BJ (cell line): Measurements from ENCODE around the gene ACRV1. TPM values are rescaled to one million over a fixed set of nuclear protein-coding genes. Genes with fewer than 3 reads are reported as not detected.
A peak's percentile ranks its signal among the peaks of the same experiment; 100 is the strongest.

Experiments
- CTCF ChIA-PET: fragments of 350-600 bp; formaldehyde crosslinking; extraction: SDS; loops from one replicate; lab custom pipeline; 2021; ENCODE audit warnings: antibody characterized with exemption, inconsistent platforms; lab: Yijun Ruan, JAX
- POLR2A ChIA-PET: fragments of 300-600 bp; sonication (Branson Sonifier 250); formaldehyde crosslinking; extraction: SDS; loops from one replicate; lab custom pipeline; 2021; ENCODE audit warnings: antibody characterized with exemption; lab: Charles Lee
- DNase-seq: peaks from one replicate; pipeline ENCODE4 v3.0.0-alpha.2; 2011; ENCODE audit warnings: low read depth
- H3K27me3 ChIP-seq: 2 replicates; pipeline ENCODE4 v1.6.0; 2011; ENCODE audit warnings: low read length; ENCODE audit not compliant: control insufficient read depth, insufficient read depth
- H3K36me3 ChIP-seq: 2 replicates; pipeline ENCODE4 v1.5.1; 2011; ENCODE audit warnings: low read length; ENCODE audit not compliant: control insufficient read depth, insufficient read depth
- H3K4me3 ChIP-seq: 2 replicates; pipeline ENCODE4 v1.5.1; 2011; ENCODE audit warnings: low read depth, mild to moderate bottlenecking, control low read depth, low read length
- polyA plus RNA-seq: library from polyadenylated mRNA; depleted of rRNA; stranded (reverse); fragments of >200 nt; gene quantifications from 2 replicates; pipeline ENCODE4 v1.2.3, GENCODE V29; 2011; rRNA removed
- small RNA-seq: library from RNA; depleted of rRNA; stranded (forward); fragments of <200 nt; gene quantifications from one replicate; pipeline ENCODE3, GENCODE V24; 2012; ENCODE audit warnings: low replicate concordance, low read depth; ENCODE audit not compliant: insufficient read length
- TF ChIP-seq, protein P1 (sequence below): IDR thresholded peaks from 2 replicates; pipeline ENCODE4 v1.5.1; 2011; ENCODE audit warnings: low read depth, mild to moderate bottlenecking, control low read depth, inconsistent platforms, low read length, moderate library complexity; ENCODE audit not compliant: insufficient read depth

ACRV1 gene
- polyA plus RNA-seq, 1 experiment, result 0.22 TPM

DNA sequence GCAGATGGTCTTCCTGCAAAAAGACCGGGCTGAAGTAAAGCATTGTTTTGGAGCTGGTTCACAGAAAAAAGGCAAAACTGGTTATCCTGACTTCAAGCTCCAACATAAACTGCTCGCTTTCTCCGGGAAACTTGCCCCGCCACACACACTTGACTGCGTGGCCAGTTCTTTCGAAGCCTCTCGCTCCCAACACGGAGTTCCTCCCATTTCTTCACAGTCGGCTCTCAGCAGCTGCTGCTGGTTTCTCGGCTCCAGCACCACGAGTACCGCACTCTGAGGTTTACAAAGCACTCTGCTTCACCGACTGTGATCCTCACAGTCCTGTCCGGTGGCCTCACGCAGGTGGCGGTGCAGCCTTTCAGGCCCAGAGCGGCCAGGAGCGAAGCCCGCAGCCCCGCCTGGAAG is 55.4 kb downstream of the ACRV1 start:
- ChIA-PET CTCF (interaction anchor here (0.6 to 1.1 kb wide), 3 partner anchors 17 to 254 kb away, joined by 4 read pairs; no protein-coding TSS in a partner anchor), POLR2A (interaction anchor here (0.7 kb wide), 1 partner anchor 489 kb away, joined by 4 read pairs; no protein-coding TSS in a partner anchor)
- DNase-seq, result no peak
- TF ChIP-seq, protein P1, sequence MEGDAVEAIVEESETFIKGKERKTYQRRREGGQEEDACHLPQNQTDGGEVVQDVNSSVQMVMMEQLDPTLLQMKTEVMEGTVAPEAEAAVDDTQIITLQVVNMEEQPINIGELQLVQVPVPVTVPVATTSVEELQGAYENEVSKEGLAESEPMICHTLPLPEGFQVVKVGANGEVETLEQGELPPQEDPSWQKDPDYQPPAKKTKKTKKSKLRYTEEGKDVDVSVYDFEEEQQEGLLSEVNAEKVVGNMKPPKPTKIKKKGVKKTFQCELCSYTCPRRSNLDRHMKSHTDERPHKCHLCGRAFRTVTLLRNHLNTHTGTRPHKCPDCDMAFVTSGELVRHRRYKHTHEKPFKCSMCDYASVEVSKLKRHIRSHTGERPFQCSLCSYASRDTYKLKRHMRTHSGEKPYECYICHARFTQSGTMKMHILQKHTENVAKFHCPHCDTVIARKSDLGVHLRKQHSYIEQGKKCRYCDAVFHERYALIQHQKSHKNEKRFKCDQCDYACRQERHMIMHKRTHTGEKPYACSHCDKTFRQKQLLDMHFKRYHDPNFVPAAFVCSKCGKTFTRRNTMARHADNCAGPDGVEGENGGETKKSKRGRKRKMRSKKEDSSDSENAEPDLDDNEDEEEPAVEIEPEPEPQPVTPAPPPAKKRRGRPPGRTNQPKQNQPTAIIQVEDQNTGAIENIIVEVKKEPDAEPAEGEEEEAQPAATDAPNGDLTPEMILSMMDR, result no peak
- Histone ChIP-seq H3K36me3 (peaks cover 2% of the 10 kb centered on the region), H3K4me3 (peak overlapping the region; percentile 80), H3K27me3 (no peaks in the 10 kb centered on the region)

DNA sequence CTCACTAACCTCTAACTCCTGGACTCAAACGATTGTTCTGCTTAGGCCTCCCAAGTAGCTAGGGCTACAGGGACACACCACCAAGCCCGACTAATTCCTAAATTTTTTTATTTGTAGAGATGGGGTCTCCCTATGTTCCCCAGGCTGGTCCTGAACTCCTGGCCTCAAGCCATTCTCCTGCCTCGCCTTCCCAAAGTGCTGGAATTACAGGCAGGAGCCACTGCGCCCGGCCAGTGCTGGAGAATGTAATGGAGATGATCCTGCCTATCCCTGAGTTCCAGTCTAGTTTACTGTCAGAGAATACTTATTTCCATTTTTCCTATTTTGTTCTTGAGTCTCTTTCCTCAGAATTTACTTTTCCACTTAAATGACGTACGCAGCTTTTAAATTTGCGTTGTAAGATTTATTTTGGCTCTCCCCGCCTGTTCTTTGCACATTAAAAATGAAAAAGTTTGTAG is 55.9 kb downstream of the ACRV1 start, which contains the start of gene CHEK1:
Gene CHEK1, plus strand, starts transcription at position 408 of the 458 bp plus-strand sequence. CDS start 1,606 bp downstream, outside the sequence.
- ChIA-PET CTCF (interaction anchor here (0.6 to 0.8 kb wide), 2 partner anchors 17 to 254 kb away, joined by 4 read pairs; no protein-coding TSS in a partner anchor), POLR2A (interaction anchor here (0.7 kb wide), 1 partner anchor 489 kb away, joined by 4 read pairs; no protein-coding TSS in a partner anchor)
- Histone ChIP-seq H3K27me3 (no peaks in the 10 kb centered on the region), H3K36me3 (peaks cover 3% of the 10 kb centered on the region), H3K4me3 (peak within 1 kb of the TSS; percentile 80)
- DNase-seq, result no peak
- TF ChIP-seq, protein P1, result no peak

DNA sequence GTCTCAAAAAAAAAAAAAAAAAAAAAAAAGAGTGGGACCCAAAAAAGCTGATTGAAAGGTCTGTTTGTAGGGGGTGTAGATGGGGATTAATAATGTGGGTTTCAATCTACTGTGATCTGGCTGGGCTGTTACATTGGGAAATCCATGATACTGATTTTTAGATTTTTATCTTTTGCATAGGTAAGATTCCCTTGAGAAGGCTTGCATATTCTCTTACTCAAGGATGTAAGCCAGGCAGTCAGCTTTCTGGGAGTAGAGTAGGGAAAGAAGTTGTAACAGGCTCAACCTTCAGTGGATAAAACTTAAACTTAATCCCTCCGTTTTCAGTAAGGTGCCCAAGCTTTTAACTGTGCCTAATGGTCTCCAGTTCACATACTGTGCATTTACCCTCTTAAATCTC is 57.6 kb downstream of the ACRV1 start:
- TF ChIP-seq, protein P1, result no peak

DNA sequence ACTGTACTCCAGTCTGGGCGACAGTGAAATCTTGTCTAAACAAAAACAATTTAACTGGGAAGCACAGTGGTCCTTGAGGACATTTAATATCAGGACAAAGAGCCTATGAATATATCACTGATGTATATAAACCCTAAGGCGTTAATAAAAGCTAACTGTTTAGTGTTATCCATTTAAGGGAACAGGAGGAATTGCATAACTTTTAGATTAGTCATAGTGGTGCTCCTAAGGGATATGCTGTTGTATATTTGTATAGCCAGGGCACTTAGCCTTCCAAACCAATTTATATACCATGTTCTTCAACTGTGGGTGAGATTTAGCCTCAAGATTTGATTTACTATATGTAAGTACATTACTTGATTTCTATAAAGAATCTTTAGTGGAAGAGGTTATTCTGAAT is 58.7 kb downstream of the ACRV1 start:
- POLR2A ChIA-PET, result no interaction called here

More for the DNA sequence above, 57.6 kb downstream of the ACRV1 start:
- Histone ChIP-seq H3K4me3 (no peak overlapping the region), H3K36me3 (peaks cover 10% of the 10 kb centered on the region), H3K27me3 (no peaks in the 10 kb centered on the region)
- DNase-seq, result no peak
- ChIA-PET POLR2A (no interaction called here), CTCF (interaction anchor here (0.6 kb wide), 1 partner anchor 637 kb away, joined by 3 read pairs; no protein-coding TSS in a partner anchor)

More for the DNA sequence above, 58.7 kb downstream of the ACRV1 start:
- H3K4me3 ChIP-seq, result no peak overlapping the region
- peaks cover 10% of the 10 kb centered on the region for H3K36me3 ChIP-seq
- CTCF ChIA-PET, result interaction anchor here (1.0 to 1.4 kb wide), 2 partner anchors 8 to 256 kb away, joined by 3 read pairs; no protein-coding TSS in a partner anchor
- TF ChIP-seq, protein P1, result no peak
- DNase-seq, result no peak
- no peaks in the 10 kb centered on the region for H3K27me3 ChIP-seq

Small RNA genes within 50 kb of the gene (small RNA-seq; reads per million reads assigned to genes)
- gene RNU2-35P, result not detected

Other genes with a start within 250 kb of the ACRV1 start
- 24.9 and 29.2 TPM in 2 replicates for gene FEZ1, start 184.6 kb downstream of the ACRV1 start, polyA plus RNA-seq
- gene EI24, start 111.4 kb downstream of the ACRV1 start, polyA plus RNA-seq, result 72.1 and 114 TPM in 2 replicates
- gene STT3A, start 88.0 kb downstream of the ACRV1 start, polyA plus RNA-seq, result 363 and 492 TPM in 2 replicates
- gene CHEK1, start 55.7 kb downstream of the ACRV1 start, polyA plus RNA-seq, result 11.4 and 25.2 TPM in 2 replicates
- gene PATE1, start 65.4 kb upstream of the ACRV1 start, polyA plus RNA-seq, result not detected in 2 replicates
- not detected in 2 replicates for gene PATE2, start 98.0 kb upstream of the ACRV1 start, polyA plus RNA-seq
- not detected in 2 replicates for gene PATE3, start 107.3 kb upstream of the ACRV1 start, polyA plus RNA-seq
- not detected in 2 replicates for gene PATE4, start 152.5 kb upstream of the ACRV1 start, polyA plus RNA-seq
- gene HYLS1, start 206.8 kb upstream of the ACRV1 start, polyA plus RNA-seq, result 4.3 and 8.4 TPM in 2 replicates
- gene PUS3, start 222.4 kb upstream of the ACRV1 start, polyA plus RNA-seq, result 4.1 and 8.1 TPM in 2 replicates
- 0.13 TPM in 1 of 2 replicates, not detected in the other for gene DDX25, start 223.7 kb upstream of the ACRV1 start, polyA plus RNA-seq